AG04450 (cell line): ENCODE results near the gene SMURF1. TPM values are rescaled to one million over a fixed set of nuclear protein-coding genes. Genes with fewer than 3 reads are reported as not detected.

Experiments
- CTCF ChIA-PET: fragments of 300-600, 350-600 bp; formaldehyde crosslinking; extraction: SDS; loops from one replicate; lab custom pipeline; 2022; ENCODE audit warnings: antibody characterized with exemption, inconsistent platforms; lab: Charles Lee
- POLR2A ChIA-PET: fragments of 350-600 bp; formaldehyde crosslinking; extraction: SDS; loops from one replicate; lab custom pipeline; 2021; ENCODE audit warnings: antibody characterized with exemption, inconsistent platforms; lab: Yijun Ruan, JAX
- DNase-seq: peaks from one replicate; pipeline ENCODE4 v3.0.0-alpha.2; 2011; ENCODE audit warnings: low read depth, low spot score
- H3K27ac ChIP-seq: one replicate; pipeline ENCODE4 v1.5.1; 2012; ENCODE audit warnings: low read depth, low read length, control low read depth
- H3K27me3 ChIP-seq: one replicate; pipeline ENCODE4 v1.6.0; 2012; ENCODE audit warnings: low read length; ENCODE audit not compliant: control insufficient read depth, insufficient read depth
- H3K4me3 ChIP-seq: 2 replicates; pipeline ENCODE4 v1.5.1; 2011; ENCODE audit warnings: mild to moderate bottlenecking, low read depth, low read length, control low read depth
- H3K9me3 ChIP-seq: 2 replicates; pipeline ENCODE4 v1.5.1; 2012; ENCODE audit warnings: low read length; ENCODE audit not compliant: control insufficient read depth, insufficient read depth
- polyA plus RNA-seq: library from polyadenylated mRNA; depleted of rRNA; stranded (reverse); fragments of >200 nt; gene quantifications from 2 replicates; pipeline ENCODE4 v1.2.3, GENCODE V29; 2011
- TF ChIP-seq, protein P1 (sequence below): IDR thresholded peaks from 2 replicates; pipeline ENCODE4 v1.5.1; 2011; ENCODE audit warnings: low read depth, low read length, control low read depth, inconsistent platforms

The SMURF1 gene
- polyA plus RNA-seq, 1 experiment: 17.1 TPM

DNA sequence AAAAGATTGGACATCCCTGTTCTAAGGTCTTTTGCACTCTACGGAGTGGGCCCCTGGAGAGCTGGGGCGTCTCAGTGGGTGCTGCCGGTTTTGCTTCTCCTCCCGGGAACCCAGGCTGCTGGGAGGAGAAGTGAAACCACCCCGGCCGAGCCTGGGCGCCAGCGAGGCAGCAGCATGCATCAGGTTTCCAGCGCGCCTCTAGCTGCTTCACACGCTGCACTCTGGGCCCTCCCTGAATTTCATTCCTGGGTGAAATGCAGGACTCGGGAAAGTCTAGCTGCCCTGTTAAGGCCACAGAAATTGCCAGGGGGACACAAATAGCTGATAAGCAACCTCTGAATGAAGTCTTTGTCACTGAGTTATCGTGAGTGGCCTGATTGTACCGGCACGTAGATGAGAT lies 138.1 kb downstream of the SMURF1 start:
- no peak for DNase-seq
- no peak overlapping the region for H3K4me3 ChIP-seq
- H3K9me3 ChIP-seq: no peaks in the 10 kb centered on the region
- H3K27me3 ChIP-seq: no peaks in the 10 kb centered on the region
- H3K27ac ChIP-seq: no peak overlapping the region
- ChIA-PET CTCF (interaction anchor here (0.6 kb wide), 1 partner anchor 1142 kb away, joined by 3 read pairs; no protein-coding TSS in a partner anchor), POLR2A (no interaction called here)
- TF ChIP-seq, protein P1, sequence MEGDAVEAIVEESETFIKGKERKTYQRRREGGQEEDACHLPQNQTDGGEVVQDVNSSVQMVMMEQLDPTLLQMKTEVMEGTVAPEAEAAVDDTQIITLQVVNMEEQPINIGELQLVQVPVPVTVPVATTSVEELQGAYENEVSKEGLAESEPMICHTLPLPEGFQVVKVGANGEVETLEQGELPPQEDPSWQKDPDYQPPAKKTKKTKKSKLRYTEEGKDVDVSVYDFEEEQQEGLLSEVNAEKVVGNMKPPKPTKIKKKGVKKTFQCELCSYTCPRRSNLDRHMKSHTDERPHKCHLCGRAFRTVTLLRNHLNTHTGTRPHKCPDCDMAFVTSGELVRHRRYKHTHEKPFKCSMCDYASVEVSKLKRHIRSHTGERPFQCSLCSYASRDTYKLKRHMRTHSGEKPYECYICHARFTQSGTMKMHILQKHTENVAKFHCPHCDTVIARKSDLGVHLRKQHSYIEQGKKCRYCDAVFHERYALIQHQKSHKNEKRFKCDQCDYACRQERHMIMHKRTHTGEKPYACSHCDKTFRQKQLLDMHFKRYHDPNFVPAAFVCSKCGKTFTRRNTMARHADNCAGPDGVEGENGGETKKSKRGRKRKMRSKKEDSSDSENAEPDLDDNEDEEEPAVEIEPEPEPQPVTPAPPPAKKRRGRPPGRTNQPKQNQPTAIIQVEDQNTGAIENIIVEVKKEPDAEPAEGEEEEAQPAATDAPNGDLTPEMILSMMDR: no peak

DNA sequence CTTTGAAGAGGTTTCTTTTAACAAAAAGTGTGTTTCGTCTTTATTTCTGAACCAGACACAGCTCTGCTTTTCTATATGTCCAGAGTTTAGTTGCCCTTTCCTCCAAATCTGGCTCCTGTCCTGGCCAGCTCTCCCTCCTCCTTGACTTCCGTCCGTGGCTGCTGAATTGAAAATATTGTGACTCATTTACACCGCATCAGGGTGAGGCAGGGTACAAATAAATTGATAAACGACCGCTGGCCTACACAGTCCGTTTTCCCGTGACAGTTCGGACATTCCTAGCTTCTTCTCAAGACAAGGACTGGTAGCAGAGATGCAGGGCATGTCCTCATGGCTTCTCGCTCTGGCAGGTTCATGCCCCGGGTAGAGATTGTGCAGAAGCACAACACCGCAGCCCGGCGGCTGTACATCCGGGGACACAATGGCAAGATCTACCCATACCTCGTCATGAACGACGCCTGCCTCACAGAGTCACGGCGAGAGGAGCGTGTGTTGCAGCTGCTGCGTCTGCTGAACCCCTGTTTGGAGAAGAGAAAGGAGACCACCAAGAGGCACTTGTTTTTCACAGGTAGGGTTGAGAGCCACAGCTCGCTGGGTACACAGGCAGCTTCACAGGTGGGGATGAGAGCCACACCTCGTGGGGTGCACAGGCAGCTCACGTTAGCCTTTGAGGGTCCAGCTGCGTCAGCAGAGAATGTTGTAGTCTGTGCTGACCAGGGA lies 139.0 kb downstream of the SMURF1 start:
- CTCF ChIA-PET: interaction anchor here (0.5 to 0.6 kb wide), 2 partner anchors 62 to 1141 kb away, joined by 3 read pairs; no protein-coding TSS in a partner anchor
- DNase-seq: no peak
- POLR2A ChIA-PET: no interaction called here
- Histone ChIP-seq H3K4me3 (no peak overlapping the region), H3K27me3 (no peaks in the 10 kb centered on the region), H3K9me3 (peaks cover 3% of the 10 kb centered on the region; the same call in 1 of the 2 replicates), H3K27ac (no peak overlapping the region)
- TF ChIP-seq, protein P1: no peak

GRCh38 chr7:99004216-99004615 lies 139.7 kb downstream of the SMURF1 start:
- Histone ChIP-seq H3K27me3 (no peaks in the 10 kb centered on the region), H3K9me3 (peaks cover 3% of the 10 kb centered on the region; the same call in 1 of the 2 replicates), H3K4me3 (no peak overlapping the region), H3K27ac (no peak overlapping the region)
- TF ChIP-seq, protein P1: no peak
- CTCF ChIA-PET: no interaction called here
- DNase-seq: no peak
- POLR2A ChIA-PET: interaction anchor here (0.7 kb wide), 1 partner anchor 398 kb away, joined by 3 read pairs; no protein-coding TSS in a partner anchor

DNA sequence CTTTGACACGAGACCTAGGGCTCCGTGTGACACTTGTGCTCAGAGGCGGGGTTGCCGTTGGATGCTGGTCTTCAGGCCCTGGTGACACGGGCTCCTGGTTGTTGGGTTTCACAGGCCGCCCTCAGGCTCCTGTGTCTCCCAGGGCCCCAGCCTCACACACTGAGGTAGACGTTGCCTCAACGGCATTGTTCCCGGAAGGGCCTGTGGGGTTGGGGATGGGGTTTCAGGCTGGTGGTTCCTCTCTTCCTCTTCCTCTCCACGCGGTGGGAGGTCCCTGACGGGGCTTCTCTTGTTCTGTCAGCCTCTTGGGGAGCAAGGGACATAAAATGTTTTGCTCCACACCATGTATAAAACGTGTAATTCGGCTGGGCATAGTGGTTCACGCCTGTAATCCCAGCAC lies 140.5 kb downstream of the SMURF1 start:
- H3K27ac ChIP-seq: no peak overlapping the region

More for the DNA sequence above, 140.5 kb downstream of the SMURF1 start:
- no peaks in the 10 kb centered on the region for H3K27me3 ChIP-seq
- no peak for DNase-seq
- H3K4me3 ChIP-seq: no peak overlapping the region
- ChIA-PET CTCF (interaction anchor here (1.2 kb wide), 1 partner anchor 33 kb away, joined by 4 read pairs; no protein-coding TSS in a partner anchor), POLR2A (interaction anchor here (0.7 kb wide), 1 partner anchor 398 kb away, joined by 3 read pairs; no protein-coding TSS in a partner anchor)
- TF ChIP-seq, protein P1: no peak
- H3K9me3 ChIP-seq: peaks cover 3% of the 10 kb centered on the region; the same call in 1 of the 2 replicates
